K562 (cell line): ENCODE results near the gene EEFSEC.

Source experiments
- GABPB1 ChIP-seq: sonication (generic); formaldehyde crosslinking; IDR thresholded peaks from 2 replicates; pipeline ENCODE4 v1.8.0; 2022; ENCODE audit warnings: mild to moderate bottlenecking, missing genetic modification reagents
- SNAPC5 ChIP-seq: fragments of 250-450 bp; sonication (Bioruptor Pico); IDR thresholded peaks from 2 replicates; pipeline ENCODE4 v1.8.0; 2021; ENCODE audit warnings: moderate library complexity, mild to moderate bottlenecking, inconsistent platforms

GRCh38 chr3:128167646-128167972, 14.3 kb downstream of the EEFSEC start:
- TF ChIP-seq GABPB1, result no peak
- TF ChIP-seq SNAPC5, result no peak
